ENCODE data around the gene PNMA1. TPM values are rescaled to one million over a fixed set of nuclear protein-coding genes. Genes with fewer than 3 reads are reported as not detected.

Gene PNMA1
- total RNA-seq, 4 donors from 2014 or later: 4.4 to 11.6 (median 7.0) TPM

GRCh38 chr14:73749706-73750530 lies 35.7 kb upstream of the PNMA1 start:
- no peak overlapping the region for H3K4me3 ChIP-seq
- TF ChIP-seq CTCF (IDR thresholded peaks at IDR 0.05) (no peak), POLR2A (IDR thresholded peaks at IDR 0.05) (no peak)
- no peaks in the 10 kb centered on the region for H3K9me3 ChIP-seq
- no peaks in the 10 kb centered on the region for H3K27me3 ChIP-seq
- no peaks in the 10 kb centered on the region for H3K36me3 ChIP-seq
- peak in 1 of 3 donors; percentile 31 for DNase-seq
- H3K4me1 ChIP-seq: peaks cover 51 to 99% (median 80%) of the 10 kb centered on the region in 4 donors
- peak overlapping the region in 3 of 4 donors; percentile 98 to 100 (median 99) for H3K27ac ChIP-seq

GRCh38 chr14:73748858-73749357 lies 34.7 kb upstream of the PNMA1 start:
- Histone ChIP-seq H3K9me3 (no peaks in the 10 kb centered on the region), H3K4me3 (no peak overlapping the region), H3K27me3 (no peaks in the 10 kb centered on the region), H3K36me3 (no peaks in the 10 kb centered on the region), H3K27ac (peak overlapping the region in 1 of 4 donors; percentile 47), H3K4me1 (peaks cover 55 to 99% (median 86%) of the 10 kb centered on the region in 4 donors)
- TF ChIP-seq POLR2A (IDR thresholded peaks at IDR 0.05) (no peak), CTCF (IDR thresholded peaks at IDR 0.05) (no peak)
- DNase-seq: no peak

- no peaks in the 10 kb centered on the region for H3K9me3 ChIP-seq
- H3K4me1 ChIP-seq: peaks cover 57 to 99% (median 84%) of the 10 kb centered on the region in 4 donors
- no peaks in the 10 kb centered on the region for H3K27me3 ChIP-seq
- no peaks in the 10 kb centered on the region for H3K36me3 ChIP-seq
- H3K27ac ChIP-seq: peak overlapping the region; percentile 19 to 95 (median 88)
- no peak overlapping the region for H3K4me3 ChIP-seq
- TF ChIP-seq POLR2A (IDR thresholded peaks at IDR 0.05) (no peak), CTCF (IDR thresholded peaks at IDR 0.05) (no peak)
- peak in 1 of 3 donors; percentile 34 for DNase-seq
Measured at GRCh38 chr14:73747379-73748211, 33.4 kb upstream of the PNMA1 start.

GRCh38 chr14:73746520-73747378 lies 32.6 kb upstream of the PNMA1 start:
- H3K9me3 ChIP-seq: no peaks in the 10 kb centered on the region
- no peaks in the 10 kb centered on the region for H3K36me3 ChIP-seq
- peak in 1 of 3 donors; percentile 62 for DNase-seq
- H3K27me3 ChIP-seq: no peaks in the 10 kb centered on the region
- no peak overlapping the region for H3K4me3 ChIP-seq
- TF ChIP-seq POLR2A (IDR thresholded peaks at IDR 0.05): peak in 1 of 2 donors; percentile 30
- TF ChIP-seq CTCF (IDR thresholded peaks at IDR 0.05): peak in 3 of 6 experiments; percentile 11 to 31 (median 30)
- H3K27ac ChIP-seq: peak overlapping the region; percentile 78 to 95 (median 88)
- peaks cover 59 to 99% (median 84%) of the 10 kb centered on the region in 4 donors for H3K4me1 ChIP-seq

All from Peyer's patch (tissue), 4 donors.